ENCODE measurements around the gene LGMN.

The LGMN gene

DNA sequence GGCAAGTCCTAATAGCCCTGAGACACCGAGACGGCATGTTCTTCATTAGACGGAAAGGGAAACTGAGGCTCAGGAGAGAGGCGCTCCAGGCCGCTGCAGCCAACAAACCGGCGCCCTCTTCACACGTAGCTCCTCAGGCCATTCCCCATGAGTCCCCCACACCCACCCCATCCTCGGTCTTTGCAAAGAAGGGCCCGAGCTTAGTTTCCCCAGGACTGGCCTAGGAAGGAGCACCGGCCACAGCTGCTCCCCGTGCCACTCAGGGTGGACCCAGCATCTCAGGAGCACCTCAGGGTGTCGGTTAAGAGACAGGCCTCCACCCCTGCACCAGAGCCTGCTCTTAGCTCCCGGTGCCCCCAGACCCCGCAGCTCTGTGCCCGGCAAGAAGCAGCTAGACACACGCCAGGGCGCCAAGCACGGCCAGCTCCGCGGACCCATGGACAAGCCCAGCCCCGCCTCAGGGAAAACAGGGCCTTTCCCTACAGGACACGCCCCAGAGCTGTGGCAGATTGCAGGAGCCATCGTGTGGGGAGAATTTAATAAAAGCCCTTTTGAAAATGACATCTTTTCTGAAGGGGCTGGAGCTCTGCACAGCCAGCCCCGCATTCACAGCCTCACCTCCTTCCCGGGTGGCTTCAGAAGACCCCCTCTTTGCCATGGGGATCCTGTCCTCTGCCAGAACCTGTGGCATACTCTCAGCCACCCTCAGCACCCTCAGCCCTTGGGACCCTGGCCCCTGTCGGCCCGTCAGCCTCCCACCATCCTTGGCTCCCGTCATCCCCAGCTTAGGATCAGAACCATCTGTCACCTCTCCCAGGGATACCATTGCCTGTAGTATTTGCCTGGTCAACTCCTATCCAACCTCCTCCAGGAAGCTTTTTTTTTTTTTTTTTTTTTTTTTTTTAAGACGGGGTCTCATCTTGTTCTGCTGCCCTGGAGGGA, 59.7 kb downstream of the LGMN start:
- Histone ChIP-seq H3K27ac (ENCODE audit: extremely low read depth, low read depth, low read length) (no peak overlapping the region), H3K9me3 (ENCODE audit: control insufficient read depth, insufficient read depth, low read depth, low read length) (no peaks in the 10 kb centered on the region), H3K36me3 (ENCODE audit: control insufficient read depth in 2 of 2, insufficient read depth in 1 of 2, low read length in 2 of 2) (no peaks in the 10 kb centered on the region), H3K4me3 (ENCODE audit: low read depth, low read length) (no peak overlapping the region), H3K4me1 (ENCODE audit: control insufficient read depth, insufficient read depth, low read length) (no peaks in the 10 kb centered on the region)
- ChIA-PET POLR2A (interaction anchor here (0.6 to 0.9 kb wide), 2 partner anchors 26 to 333 kb away, joined by 3 to 4 read pairs; no protein-coding TSS in a partner anchor), CTCF (interaction anchor here (0.6 to 3.2 kb wide), 7 partner anchors 11 to 895 kb away, joined by 3 to 16 read pairs (median 5); no protein-coding TSS in a partner anchor)
- TF ChIP-seq KLF10 (tag by site-specific recombination; IDR thresholded peaks at IDR 0.05) (no peak), ZNF501 (tag by site-specific recombination; IDR thresholded peaks at IDR 0.05) (no peak), ZNF155 (tag by site-specific recombination; IDR thresholded peaks at IDR 0.05) (no peak), KLF1 (tag by site-specific recombination; IDR thresholded peaks at IDR 0.05) (peak; percentile 29; the same call in 1 of the 2 replicates), SCRT2 (tag by site-specific recombination; IDR thresholded peaks at IDR 0.05) (no peak), ZNF548 (tag by site-specific recombination; IDR thresholded peaks at IDR 0.05) (no peak)
- TF ChIP-seq, protein P1, sequence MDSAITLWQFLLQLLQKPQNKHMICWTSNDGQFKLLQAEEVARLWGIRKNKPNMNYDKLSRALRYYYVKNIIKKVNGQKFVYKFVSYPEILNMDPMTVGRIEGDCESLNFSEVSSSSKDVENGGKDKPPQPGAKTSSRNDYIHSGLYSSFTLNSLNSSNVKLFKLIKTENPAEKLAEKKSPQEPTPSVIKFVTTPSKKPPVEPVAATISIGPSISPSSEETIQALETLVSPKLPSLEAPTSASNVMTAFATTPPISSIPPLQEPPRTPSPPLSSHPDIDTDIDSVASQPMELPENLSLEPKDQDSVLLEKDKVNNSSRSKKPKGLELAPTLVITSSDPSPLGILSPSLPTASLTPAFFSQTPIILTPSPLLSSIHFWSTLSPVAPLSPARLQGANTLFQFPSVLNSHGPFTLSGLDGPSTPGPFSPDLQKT (IDR thresholded peaks at IDR 0.05; ENCODE audit: borderline replicate concordance, low read depth, low read length) = no peak

DNA sequence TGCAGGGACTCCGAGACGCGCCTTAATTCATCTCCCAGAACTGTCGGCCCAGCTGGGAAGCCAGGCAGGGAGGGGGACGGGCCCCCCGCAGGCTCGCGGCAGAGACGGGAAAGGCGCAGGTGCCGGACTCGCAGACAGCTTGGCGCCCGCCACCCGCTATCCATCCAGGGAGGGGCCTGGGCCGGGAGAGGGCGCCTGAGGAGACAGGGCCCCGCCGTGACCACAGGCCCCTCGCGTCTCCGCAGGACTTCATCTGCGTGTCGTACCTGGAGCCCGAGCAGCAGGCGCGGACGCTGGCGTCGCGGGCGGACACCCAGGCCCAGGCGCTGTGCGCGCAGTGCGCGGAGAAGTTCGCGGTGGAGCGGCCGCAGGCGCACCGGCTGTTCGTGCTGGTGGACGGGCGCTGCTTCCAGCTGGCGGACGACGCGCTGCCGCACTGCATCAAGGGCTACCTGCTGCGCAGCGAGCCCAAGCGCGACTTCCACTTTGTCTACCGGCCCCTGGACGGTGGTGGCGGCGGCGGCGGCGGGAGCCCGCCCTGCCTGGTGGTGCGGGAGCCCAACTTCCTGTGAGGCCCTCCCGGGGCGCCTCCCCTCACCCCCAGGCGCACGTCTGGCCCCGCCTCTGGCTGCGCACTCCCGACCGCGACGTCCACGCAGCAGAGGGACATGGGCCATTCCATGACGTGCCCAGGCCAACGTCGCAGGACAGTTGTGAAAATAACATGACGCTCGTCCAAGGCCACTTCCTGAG, 60.6 kb downstream of the LGMN start:
- POLR2A ChIA-PET = no interaction called here
- no peak overlapping the region for H3K4me3 ChIP-seq (ENCODE audit: low read depth, low read length)
- H3K4me1 ChIP-seq (ENCODE audit: control insufficient read depth, insufficient read depth, low read length) = no peaks in the 10 kb centered on the region
- CTCF ChIA-PET = interaction anchor here (0.7 to 3.2 kb wide), 6 partner anchors 12 to 404 kb away, joined by 3 to 16 read pairs (median 10); no protein-coding TSS in a partner anchor
- H3K9me3 ChIP-seq (ENCODE audit: control insufficient read depth, insufficient read depth, low read depth, low read length) = no peaks in the 10 kb centered on the region
- TF ChIP-seq, protein P2, sequence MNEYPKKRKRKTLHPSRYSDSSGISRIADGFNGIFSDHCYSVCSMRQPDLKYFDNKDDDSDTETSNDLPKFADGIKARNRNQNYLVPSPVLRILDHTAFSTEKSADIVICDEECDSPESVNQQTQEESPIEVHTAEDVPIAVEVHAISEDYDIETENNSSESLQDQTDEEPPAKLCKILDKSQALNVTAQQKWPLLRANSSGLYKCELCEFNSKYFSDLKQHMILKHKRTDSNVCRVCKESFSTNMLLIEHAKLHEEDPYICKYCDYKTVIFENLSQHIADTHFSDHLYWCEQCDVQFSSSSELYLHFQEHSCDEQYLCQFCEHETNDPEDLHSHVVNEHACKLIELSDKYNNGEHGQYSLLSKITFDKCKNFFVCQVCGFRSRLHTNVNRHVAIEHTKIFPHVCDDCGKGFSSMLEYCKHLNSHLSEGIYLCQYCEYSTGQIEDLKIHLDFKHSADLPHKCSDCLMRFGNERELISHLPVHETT (tag by site-specific recombination; IDR thresholded peaks at IDR 0.05) = no peak
- TF ChIP-seq ZNF10 (tag by site-specific recombination; IDR thresholded peaks at IDR 0.05) = no peak
- no peak for TF ChIP-seq ZNF184 (tag by site-specific recombination; IDR thresholded peaks at IDR 0.05)
- TF ChIP-seq SCRT2 (tag by site-specific recombination; IDR thresholded peaks at IDR 0.05) = no peak
- no peak for TF ChIP-seq ZNF416 (tag by site-specific recombination; IDR thresholded peaks at IDR 0.05)
- no peak for TF ChIP-seq ZNF843 (tag by site-specific recombination; IDR thresholded peaks at IDR 0.05)
- TF ChIP-seq, protein P3, sequence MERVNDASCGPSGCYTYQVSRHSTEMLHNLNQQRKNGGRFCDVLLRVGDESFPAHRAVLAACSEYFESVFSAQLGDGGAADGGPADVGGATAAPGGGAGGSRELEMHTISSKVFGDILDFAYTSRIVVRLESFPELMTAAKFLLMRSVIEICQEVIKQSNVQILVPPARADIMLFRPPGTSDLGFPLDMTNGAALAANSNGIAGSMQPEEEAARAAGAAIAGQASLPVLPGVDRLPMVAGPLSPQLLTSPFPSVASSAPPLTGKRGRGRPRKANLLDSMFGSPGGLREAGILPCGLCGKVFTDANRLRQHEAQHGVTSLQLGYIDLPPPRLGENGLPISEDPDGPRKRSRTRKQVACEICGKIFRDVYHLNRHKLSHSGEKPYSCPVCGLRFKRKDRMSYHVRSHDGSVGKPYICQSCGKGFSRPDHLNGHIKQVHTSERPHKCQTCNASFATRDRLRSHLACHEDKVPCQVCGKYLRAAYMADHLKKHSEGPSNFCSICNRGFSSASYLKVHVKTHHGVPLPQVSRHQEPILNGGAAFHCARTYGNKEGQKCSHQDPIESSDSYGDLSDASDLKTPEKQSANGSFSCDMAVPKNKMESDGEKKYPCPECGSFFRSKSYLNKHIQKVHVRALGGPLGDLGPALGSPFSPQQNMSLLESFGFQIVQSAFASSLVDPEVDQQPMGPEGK (tag by site-specific recombination; IDR thresholded peaks at IDR 0.05) = no peak
- TF ChIP-seq ZNF560 (tag by site-specific recombination; IDR thresholded peaks at IDR 0.05; ENCODE audit: borderline replicate concordance) = no peak
- no peak for TF ChIP-seq ZNF324 (tag by site-specific recombination; IDR thresholded peaks at IDR 0.05)
- no peak for TF ChIP-seq ZNF174 (tag by site-specific recombination; IDR thresholded peaks at IDR 0.05)
- no peak for TF ChIP-seq YY2 (tag by site-specific recombination; IDR thresholded peaks at IDR 0.05)
- TF ChIP-seq ZNF48 (tag by site-specific recombination; IDR thresholded peaks at IDR 0.05) = no peak
- no peak for TF ChIP-seq ZNF571 (tag by site-specific recombination; IDR thresholded peaks at IDR 0.05)
- no peak for TF ChIP-seq OSR2 (tag by site-specific recombination; IDR thresholded peaks at IDR 0.05)
- no peak for TF ChIP-seq FEZF1 (tag by site-specific recombination; IDR thresholded peaks at IDR 0.05)
- no peak for TF ChIP-seq ZNF341 (tag by site-specific recombination; IDR thresholded peaks at IDR 0.05; ENCODE audit: low read depth)
- TF ChIP-seq ZEB2 (tag by site-specific recombination; IDR thresholded peaks at IDR 0.05) = no peak
- no peak for TF ChIP-seq BCL11B (tag by site-specific recombination; IDR thresholded peaks at IDR 0.05; ENCODE audit: low read depth)
- H3K27ac ChIP-seq (ENCODE audit: extremely low read depth, low read depth, low read length) = no peak overlapping the region
- H3K36me3 ChIP-seq (ENCODE audit: control insufficient read depth in 2 of 2, insufficient read depth in 1 of 2, low read length in 2 of 2) = no peaks in the 10 kb centered on the region

Data from HEK293 (cell line).